ENCODE measurements around the gene SELENOF. TPM values are rescaled to one million over a fixed set of nuclear protein-coding genes. Genes with fewer than 3 reads are reported as not detected.

SELENOF gene
- total RNA-seq, 3 donors from 2014 or later, result 138 to 202 (median 191) TPM

Other genes with a start within 250 kb of the SELENOF start
- gene SH3GLB1, start 209.6 kb downstream of the SELENOF start, total RNA-seq, result 100 to 1,000 TPM; 109 to 114 (median 110) TPM
- gene HS2ST1, start 509 bp upstream of the SELENOF start, total RNA-seq, result 10 to 100 TPM; 20.9 to 24.5 (median 21.7) TPM

Data from mucosa of descending colon (tissue), 3 donors.